H1 (cell line): Measurements from ENCODE around the gene CDKN2B-AS1. TPM values are rescaled to one million over a fixed set of nuclear protein-coding genes. Genes with fewer than 3 reads are reported as not detected.

Experiments used
- CTCF ChIA-PET: fragments of 300-600 bp; sonication (Branson Sonifier 250); formaldehyde crosslinking; loops from one replicate; lab custom pipeline; 2021; ENCODE audit not compliant: partially characterized antibody; lab: Charles Lee
- POLR2A ChIA-PET: fragments of 300-600 bp; sonication (Branson Sonifier 250); formaldehyde crosslinking; loops from one replicate; lab custom pipeline; 2021; ENCODE audit warnings: inconsistent platforms; ENCODE audit not compliant: partially characterized antibody; lab: Charles Lee
- DNase-seq, 2 experiments: peaks; one replicate each; pipeline versions ENCODE4 v3.0.0 to v3.0.0-alpha.2; 2010 to 2022; ENCODE audit warnings: low spot score in 2 of 2, low read depth in 1 of 2, mixed read lengths in 1 of 2
- FAIRE-seq: peaks from 2 replicates; lab custom pipeline; 2011; peaks lifted over from hg19 to GRCh38; lab: Jason Lieb, UNC
- H2AFZ ChIP-seq: 2 replicates; pipeline ENCODE4 v1.8.1; 2012; ENCODE audit warnings: low read length, inconsistent platforms
- H2AK5ac ChIP-seq: 2 replicates; pipeline ENCODE4 v1.6.1; 2013; ENCODE audit warnings: low read depth, low read length
- H2BK120ac ChIP-seq: replicated peaks from 2 replicates; pipeline ENCODE3; 2013; ENCODE audit warnings: low read depth, low read length, inconsistent platforms
- H2BK12ac ChIP-seq: 2 replicates; pipeline ENCODE4 v1.6.1; 2013; ENCODE audit warnings: low read depth, low read length
- H2BK15ac ChIP-seq: 2 replicates; pipeline ENCODE4 v1.6.1; 2013; ENCODE audit warnings: low read length
- H2BK20ac ChIP-seq: 2 replicates; pipeline ENCODE4 v1.6.1; 2013; ENCODE audit warnings: low read length
- H2BK5ac ChIP-seq: 2 replicates; pipeline ENCODE4 v1.6.1; 2013; ENCODE audit warnings: low read depth, low read length
- H3K14ac ChIP-seq: 2 replicates; pipeline ENCODE4 v1.6.1; 2013; ENCODE audit warnings: inconsistent platforms; ENCODE audit not compliant: insufficient read length
- H3K18ac ChIP-seq: 2 replicates; pipeline ENCODE4 v1.6.1; 2013; ENCODE audit warnings: low read length; ENCODE audit errors: extremely low read depth
- H3K23ac ChIP-seq: 2 replicates; pipeline ENCODE4 v1.6.1; 2013; ENCODE audit warnings: inconsistent platforms; ENCODE audit not compliant: insufficient read length
- H3K23me2 ChIP-seq: 2 replicates; pipeline ENCODE4 v1.6.1; 2013; ENCODE audit warnings: low read depth, low read length
- H3K27ac ChIP-seq: 2 replicates; pipeline ENCODE4 v1.6.1; 2011; ENCODE audit warnings: low read depth, low read length, inconsistent platforms
- H3K27me3 ChIP-seq, 4 experiments: replicated peaks in 1 of 4; 1 replicate in 1 of 4; 2 replicates in 3 of 4; pipeline versions ENCODE4 v1.6.1 to v1.8.1; 2011 to 2013; ENCODE audit warnings: low read length in 3 of 4, mild to moderate bottlenecking in 3 of 4, inconsistent platforms in 2 of 4, mixed read lengths in 2 of 4, moderate library complexity in 1 of 4; ENCODE audit not compliant: control insufficient read depth in 3 of 4, insufficient read depth in 3 of 4; ENCODE audit errors: extremely low read depth in 1 of 4
- H3K36me3 ChIP-seq, 4 experiments: 2 replicates each; pipeline versions ENCODE4 v1.6.1 to v1.8.1; 2011 to 2013; ENCODE audit warnings: mild to moderate bottlenecking in 4 of 4, low read length in 3 of 4, moderate library complexity in 2 of 4, control low read depth in 1 of 4, inconsistent platforms in 1 of 4; ENCODE audit not compliant: insufficient read depth in 4 of 4, control insufficient read depth in 2 of 4
- H3K4ac ChIP-seq: replicated peaks from 2 replicates; pipeline ENCODE3; 2013; ENCODE audit warnings: low read length, low read depth, mixed read lengths, inconsistent platforms; ENCODE audit not compliant: insufficient read length
- H3K4me1 ChIP-seq, 4 experiments: replicated peaks in 1 of 4; 1 replicate in 1 of 4; 2 replicates in 3 of 4; pipeline versions ENCODE4 v1.6.1 to v1.8.1; 2011 to 2013; ENCODE audit warnings: low read length in 3 of 4, inconsistent platforms in 2 of 4, mixed read lengths in 1 of 4; ENCODE audit not compliant: insufficient read depth in 4 of 4, control insufficient read depth in 3 of 4
- H3K4me2 ChIP-seq, 2 experiments: 2 replicates each; pipeline versions ENCODE4 v1.6.1 to v1.8.1; 2011 to 2013; ENCODE audit warnings: low read depth in 2 of 2, low read length in 2 of 2, control low read depth in 1 of 2, inconsistent platforms in 1 of 2, mild to moderate bottlenecking in 1 of 2; ENCODE audit not compliant: insufficient read depth in 1 of 2
- H3K4me3 ChIP-seq, 4 experiments: fragments of 200-600, 300-600 bp in 1 of 4; sonication (generic), shearing (Covaris generic), sonication (Bioruptor Twin) in 1 of 4; 2 replicates each; pipeline versions ENCODE4 v1.5.1 to v1.8.1; 2011 to 2016; ENCODE audit warnings: low read length in 4 of 4, low read depth in 3 of 4, control low read depth in 2 of 4, inconsistent platforms in 2 of 4, mild to moderate bottlenecking in 2 of 4, mixed read lengths in 1 of 4, moderate library complexity in 1 of 4; ENCODE audit not compliant: insufficient read depth in 2 of 4; ENCODE audit errors: extremely low read depth in 1 of 4
- H3K56ac ChIP-seq: replicated peaks from 2 replicates; pipeline ENCODE3; 2013; ENCODE audit warnings: low read depth, mild to moderate bottlenecking, mixed read lengths, low read length, inconsistent platforms; ENCODE audit not compliant: insufficient read length
- H3K79me1 ChIP-seq: 2 replicates; pipeline ENCODE4 v1.6.1; 2013; ENCODE audit warnings: low read depth, low read length, control low read depth
- H3K79me2 ChIP-seq, 2 experiments: 2 replicates each; pipeline versions ENCODE4 v1.6.1 to v1.8.1; 2012 to 2013; ENCODE audit warnings: low read length in 2 of 2, mild to moderate bottlenecking in 2 of 2, inconsistent platforms in 1 of 2; ENCODE audit not compliant: insufficient read depth in 2 of 2, control insufficient read depth in 1 of 2
- H3K9ac ChIP-seq, 4 experiments: replicated peaks in 1 of 4; 1 replicate in 1 of 4; 2 replicates in 3 of 4; pipeline versions ENCODE4 v1.6.1 to v1.8.1; 2011 to 2013; ENCODE audit warnings: low read depth in 3 of 4, low read length in 3 of 4, control low read depth in 2 of 4, mild to moderate bottlenecking in 2 of 4, moderate library complexity in 2 of 4, inconsistent platforms in 1 of 4; ENCODE audit errors: extremely low read depth in 1 of 4
- H3K9me3 ChIP-seq, 2 experiments: 2 replicates each; pipeline versions ENCODE4 v1.6.1 to v1.8.1; 2012 to 2013; ENCODE audit warnings: mild to moderate bottlenecking in 2 of 2, moderate library complexity in 2 of 2, control low read depth in 1 of 2, inconsistent platforms in 1 of 2, low read depth in 1 of 2, low read length in 1 of 2, mixed read lengths in 1 of 2; ENCODE audit not compliant: insufficient read depth in 2 of 2
- H4K20me1 ChIP-seq, 2 experiments: replicated peaks in 1 of 2; 2 replicates each; pipeline versions ENCODE3 to v1.8.1; 2011 to 2013; ENCODE audit warnings: inconsistent platforms in 2 of 2, low read length in 2 of 2, mild to moderate bottlenecking in 1 of 2; ENCODE audit not compliant: insufficient read depth in 2 of 2, control insufficient read depth in 1 of 2
- H4K5ac ChIP-seq: 2 replicates; pipeline ENCODE4 v1.6.1; 2013; ENCODE audit warnings: low read length, low read depth, mixed read lengths, inconsistent platforms; ENCODE audit not compliant: insufficient read length
- H4K8ac ChIP-seq: 2 replicates; pipeline ENCODE4 v1.8.0; 2013; ENCODE audit warnings: mild to moderate bottlenecking, moderate library complexity, low read length, inconsistent platforms; ENCODE audit not compliant: insufficient read depth; ENCODE audit errors: extremely low read depth
- H4K91ac ChIP-seq: replicated peaks from 2 replicates; pipeline ENCODE3; 2013; ENCODE audit warnings: low read length, mixed read lengths, inconsistent platforms; ENCODE audit not compliant: insufficient read length
- ATF3 ChIP-seq: IDR thresholded peaks from 2 replicates; pipeline ENCODE4 v1.6.1; 2011; ENCODE audit warnings: low read depth, mild to moderate bottlenecking, low read length; ENCODE audit not compliant: insufficient read depth
- CEBPB ChIP-seq: IDR thresholded peaks from 2 replicates; pipeline ENCODE4 v1.6.1; 2012; ENCODE audit warnings: low read depth, low read length
- CREB1 ChIP-seq: IDR thresholded peaks from 2 replicates; pipeline ENCODE4 v1.6.1; 2012; ENCODE audit warnings: inconsistent platforms
- CTBP2 ChIP-seq: IDR thresholded peaks from 2 replicates; pipeline ENCODE4 v1.7.0; 2011; ENCODE audit warnings: borderline replicate concordance, mild to moderate bottlenecking, moderate library complexity, mixed read lengths, low read length; ENCODE audit not compliant: insufficient read depth, insufficient read length
- FOSL1 ChIP-seq: IDR thresholded peaks from 2 replicates; pipeline ENCODE4 v1.6.1; 2011; ENCODE audit warnings: mild to moderate bottlenecking, low read depth, low read length, moderate library complexity; ENCODE audit not compliant: insufficient read depth
- GABPA ChIP-seq: IDR thresholded peaks from 2 replicates; pipeline ENCODE4 v1.6.1; 2011; ENCODE audit warnings: mild to moderate bottlenecking, low read length, moderate library complexity, borderline replicate concordance; ENCODE audit not compliant: insufficient read depth
- GTF2F1 ChIP-seq: IDR thresholded peaks from 2 replicates; pipeline ENCODE4 v1.6.1; 2012; ENCODE audit warnings: low read depth, low read length, improper control_type of control experiment, borderline replicate concordance
- POU5F1 ChIP-seq: IDR thresholded peaks from 2 replicates; pipeline ENCODE4 v1.6.1; 2011; ENCODE audit warnings: low read depth, mild to moderate bottlenecking, low read length, moderate library complexity
- RFX5 ChIP-seq: IDR thresholded peaks from 2 replicates; pipeline ENCODE4 v1.6.1; 2011; ENCODE audit warnings: low read depth, low read length, improper control_type of control experiment, borderline replicate concordance
- SIRT6 ChIP-seq: IDR thresholded peaks from one replicate; pipeline ENCODE4 v1.7.1; 2012; ENCODE audit warnings: low read length, inconsistent platforms
- SIX5 ChIP-seq: IDR thresholded peaks from 2 replicates; pipeline ENCODE4 v1.6.1; 2011; ENCODE audit warnings: mild to moderate bottlenecking, low read depth, low read length
- SUZ12 ChIP-seq: fragments of 200-600 bp; sonication (generic); IDR thresholded peaks from 2 replicates; pipeline ENCODE4 v1.6.1; 2012; ENCODE audit warnings: mild to moderate bottlenecking, inconsistent platforms, low read length, moderate library complexity, mixed read lengths
- TCF12 ChIP-seq: IDR thresholded peaks from 2 replicates; pipeline ENCODE4 v1.6.1; 2011; ENCODE audit warnings: low read depth, mild to moderate bottlenecking, low read length
- WGBS, 2 experiments: shearing (Covaris generic) in 1 of 2; methylation state at CpG; one replicate each; pipeline versions ENCODE4 v1.1.6 to v1.1.7; 2013 to 2015; ENCODE audit warnings: low lambda C conversion rate in 2 of 2, mixed read lengths in 2 of 2, inconsistent platforms in 1 of 2, low coverage in 1 of 2, missing lambda C conversion rate in 1 of 2; ENCODE audit not compliant: insufficient replicate concordance in 2 of 2, insufficient coverage in 1 of 2, insufficient read length in 1 of 2; ENCODE audit errors: extremely low coverage in 1 of 2, missing lambda C conversion rate in 1 of 2; 5-methylcytosine and 5-hydroxymethylcytosine counted together
- polyA plus RNA-seq, 7 experiments: library from polyadenylated mRNA; depleted of rRNA in 3 of 7; stranded (reverse) in 5 of 7; unstranded in 2 of 7; fragments of >200 nt in 5 of 7; fragments of 200-250 nt in 2 of 7; gene quantifications; 1 replicate in 5 of 7; 2 replicates in 1 of 7; 4 replicates in 1 of 7; pipeline versions ENCODE4 v1.2.1 to v1.2.3, GENCODE V29; 2011 to 2013; ENCODE audit warnings: missing spikeins in 2 of 7, mixed read lengths in 2 of 7
- total RNA-seq: library from RNA; stranded (reverse); fragmentation: NEBNext Ultra II Directional; extraction: Animal tissue kit (Norgen Biotek cat#: 25700); gene quantifications from 2 replicates; pipeline ENCODE4 v1.2.1, GENCODE V29; 2021

The CDKN2B-AS1 gene
- total and polyA plus RNA-seq, 2 of the 8 experiments (the other 6 are each of a cell fraction or from before 2014, with no cell fraction given) = not detected

- Histone ChIP-seq H3K27me3 (no peaks in the 10 kb centered on the region), H2AFZ (no peak overlapping the region), H4K20me1 (no peaks in the 10 kb centered on the region), H2BK15ac (no peak overlapping the region), H3K9me3 (no peaks in the 10 kb centered on the region), H3K79me2 (no peaks in the 10 kb centered on the region), H3K9ac (no peak overlapping the region), H2BK120ac (no peak overlapping the region), H3K56ac (no peak overlapping the region), H3K18ac (no peak overlapping the region), H3K4ac (no peak overlapping the region), H3K14ac (no peak overlapping the region), H3K4me1 (no peaks in the 10 kb centered on the region), H3K23me2 (no peaks in the 10 kb centered on the region), H3K4me2 (no peak overlapping the region), H2BK5ac (no peak overlapping the region), H4K91ac (no peak overlapping the region), H2AK5ac (no peak overlapping the region), H3K36me3 (no peaks in the 10 kb centered on the region), H2BK12ac (no peak overlapping the region), H4K5ac (no peak overlapping the region), H3K79me1 (no peaks in the 10 kb centered on the region), H3K23ac (no peak overlapping the region), H3K27ac (no peak overlapping the region), H2BK20ac (no peak overlapping the region), H3K4me3 (no peak overlapping the region), H4K8ac (no peak overlapping the region)
- WGBS, 2 experiments = 86% methylated on average over 4 of the region's 4 CpGs; no CpG with 5 or more reads in 1 of the 2 experiments
- ChIA-PET POLR2A (no interaction called here), CTCF (interaction anchor here (0.6 to 1.6 kb wide), 4 partner anchors 16 to 340 kb away, joined by 3 to 5 read pairs (median 4); partner anchors contain the start of gene CDKN2B)
- FAIRE-seq = no peak
- no peak for DNase-seq
- TF ChIP-seq ATF3 (no peak), GABPA (no peak), CEBPB (no peak), TCF12 (no peak), SIX5 (no peak), FOSL1 (no peak), GTF2F1 (no peak), SUZ12 (no peak), SIRT6 (no peak), CTBP2 (no peak), POU5F1 (no peak), RFX5 (no peak), CREB1 (no peak)
Observed at GRCh38 chr9:22065431-22066200, 71.0 kb downstream of the CDKN2B-AS1 start.
